SK-N-SH (cell line): Measurements from ENCODE around the gene GUCY1A1.

ENCODE experiments used
- EP300 ChIP-seq, 2 experiments: IDR thresholded peaks; 2 replicates each; pipeline versions ENCODE4 v1.4.0 to v1.6.1; 2012; ENCODE audit warnings: borderline replicate concordance in 1 of 2, low read depth in 1 of 2, low read length in 1 of 2
- RXRA ChIP-seq: IDR thresholded peaks from 2 replicates; pipeline ENCODE4 v1.4.0; 2012; ENCODE audit warnings: low read depth, mild to moderate bottlenecking, borderline replicate concordance
- TF ChIP-seq, protein P1 (sequence below): fragments of 200-600 bp; sonication (generic); IDR thresholded peaks from 2 replicates; pipeline ENCODE4 v1.6.1; 2017; ENCODE audit warnings: antibody characterized with exemption, mild to moderate bottlenecking, moderate library complexity

DNA sequence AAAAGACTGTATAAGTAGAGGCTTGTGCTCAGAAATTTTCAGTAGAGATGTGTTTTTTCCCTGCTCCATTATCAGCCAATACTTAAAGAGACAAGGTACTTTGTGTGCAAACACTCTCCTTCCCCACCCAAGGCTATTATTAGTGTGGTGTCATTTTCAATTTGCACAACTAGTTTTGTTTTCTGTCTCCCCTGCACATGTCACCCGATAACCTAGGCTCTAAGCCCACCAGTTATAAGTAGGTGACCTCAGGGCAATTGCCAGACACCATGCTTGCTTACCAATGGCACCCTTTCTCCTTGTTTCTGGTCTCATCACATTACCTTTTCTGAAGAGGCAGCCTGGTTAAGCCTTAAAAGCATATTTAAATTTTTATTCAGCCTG lies 8.0 kb upstream of the GUCY1A1 start:
- no peak for TF ChIP-seq RXRA
- TF ChIP-seq EP300 (IDR thresholded peaks at IDR 0.05; ENCODE audit: borderline replicate concordance in 1 of 2, low read depth in 1 of 2, low read length in 1 of 2), result no peak
- TF ChIP-seq, protein P1, sequence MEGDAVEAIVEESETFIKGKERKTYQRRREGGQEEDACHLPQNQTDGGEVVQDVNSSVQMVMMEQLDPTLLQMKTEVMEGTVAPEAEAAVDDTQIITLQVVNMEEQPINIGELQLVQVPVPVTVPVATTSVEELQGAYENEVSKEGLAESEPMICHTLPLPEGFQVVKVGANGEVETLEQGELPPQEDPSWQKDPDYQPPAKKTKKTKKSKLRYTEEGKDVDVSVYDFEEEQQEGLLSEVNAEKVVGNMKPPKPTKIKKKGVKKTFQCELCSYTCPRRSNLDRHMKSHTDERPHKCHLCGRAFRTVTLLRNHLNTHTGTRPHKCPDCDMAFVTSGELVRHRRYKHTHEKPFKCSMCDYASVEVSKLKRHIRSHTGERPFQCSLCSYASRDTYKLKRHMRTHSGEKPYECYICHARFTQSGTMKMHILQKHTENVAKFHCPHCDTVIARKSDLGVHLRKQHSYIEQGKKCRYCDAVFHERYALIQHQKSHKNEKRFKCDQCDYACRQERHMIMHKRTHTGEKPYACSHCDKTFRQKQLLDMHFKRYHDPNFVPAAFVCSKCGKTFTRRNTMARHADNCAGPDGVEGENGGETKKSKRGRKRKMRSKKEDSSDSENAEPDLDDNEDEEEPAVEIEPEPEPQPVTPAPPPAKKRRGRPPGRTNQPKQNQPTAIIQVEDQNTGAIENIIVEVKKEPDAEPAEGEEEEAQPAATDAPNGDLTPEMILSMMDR, result no peak
